Measurements from ENCODE around the gene RIF1.

- TF ChIP-seq CTCF (IDR thresholded peaks at IDR 0.05): no peak
- no peak for TF ChIP-seq EP300 (IDR thresholded peaks at IDR 0.05)
These were observed 74.4 kb downstream of the RIF1 start for GRCh38 chr2:151484100-151484499.

All from upper lobe of left lung (tissue), 4 donors.